Measurements from ENCODE around the gene ADAM8. TPM values are rescaled to one million over a fixed set of nuclear protein-coding genes. Genes with fewer than 3 reads are reported as not detected.

The ADAM8 gene
- total RNA-seq, 2 donors from 2014 or later: 2.3 to 2.8 TPM

DNA sequence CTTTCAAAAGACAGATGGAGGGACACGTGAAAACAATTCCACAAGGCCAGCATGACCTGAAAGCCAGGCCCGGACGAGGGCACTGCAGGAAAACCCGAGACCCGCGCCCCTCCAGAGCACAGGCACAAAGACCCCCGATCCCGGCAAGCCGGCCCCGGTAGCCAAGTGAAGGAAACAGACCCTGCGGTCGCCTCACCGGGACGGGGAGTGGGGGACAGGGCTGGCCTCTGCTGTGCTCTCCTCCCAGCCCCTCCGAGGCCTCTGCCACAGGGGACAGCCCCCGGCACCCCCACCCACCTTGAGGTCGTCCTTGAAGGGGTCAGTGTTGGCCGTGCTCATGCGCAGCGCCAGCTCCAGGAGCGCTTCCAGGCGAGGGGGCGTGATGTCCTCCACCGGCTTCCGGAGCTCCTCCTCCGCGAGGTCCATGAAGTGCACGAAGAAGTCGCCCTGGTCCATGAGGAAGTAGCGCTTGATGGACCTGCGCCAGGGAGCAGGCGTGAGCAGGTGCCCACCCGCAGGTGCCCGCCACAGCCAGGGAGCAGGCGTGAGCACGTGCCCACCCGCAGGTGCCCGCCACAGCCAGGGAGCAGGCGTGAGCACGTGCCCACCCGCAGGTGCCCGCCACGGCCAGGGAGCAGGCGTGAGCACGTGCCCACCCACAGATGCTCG is 11.3 kb upstream of the ADAM8 start:
- ATAC-seq: no peak

DNA sequence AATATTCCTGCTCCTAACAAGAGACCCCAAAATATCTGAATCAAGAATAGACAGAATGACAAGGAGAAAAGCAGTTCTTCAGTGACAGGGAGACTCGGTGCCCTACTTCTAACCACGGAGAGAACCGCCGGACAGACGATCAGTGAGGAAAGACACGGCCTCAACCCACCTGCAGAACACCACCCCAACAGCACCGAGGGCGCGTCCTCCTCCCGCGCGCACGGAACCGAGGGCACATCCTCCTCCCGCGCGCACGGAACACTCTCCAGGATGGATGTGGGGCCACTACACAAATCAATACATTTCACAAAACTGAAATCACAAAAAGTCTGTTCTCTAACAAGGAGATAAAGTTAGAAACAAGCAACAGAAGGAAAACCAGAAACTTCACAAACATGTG is 9.7 kb upstream of the ADAM8 start:
- intact Hi-C loops (cut with DNase I, micrococcal nuclease): no loop called here
- no peak for DNase-seq
- no peak for ATAC-seq

More for the DNA sequence above, 11.3 kb upstream of the ADAM8 start:
- intact Hi-C loops (cut with DNase I, micrococcal nuclease): no loop called here
- no peak for DNase-seq

DNA sequence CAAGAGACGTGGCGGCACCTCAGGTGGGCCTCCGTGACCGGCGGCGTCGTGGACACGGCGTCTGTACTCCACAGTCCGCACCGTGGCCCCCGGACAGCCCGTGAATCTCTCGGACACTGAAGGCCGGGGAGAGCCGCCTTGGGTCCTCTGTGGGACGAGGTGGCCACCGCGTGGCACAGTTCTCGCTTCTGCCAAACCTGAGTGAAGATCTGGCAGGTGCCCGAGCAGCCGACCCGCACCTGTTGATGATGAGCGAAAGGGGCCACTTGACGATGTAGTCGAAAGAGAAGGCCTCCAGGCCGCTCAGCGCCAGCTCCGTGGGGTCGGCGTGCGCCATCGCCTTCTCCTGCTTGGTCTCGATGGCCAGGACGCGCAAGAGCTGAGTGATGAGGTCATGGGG is 8.5 kb upstream of the ADAM8 start:
- intact Hi-C loops (cut with DNase I, micrococcal nuclease): no loop called here
- ATAC-seq (no peak), DNase-seq (no peak)

DNA sequence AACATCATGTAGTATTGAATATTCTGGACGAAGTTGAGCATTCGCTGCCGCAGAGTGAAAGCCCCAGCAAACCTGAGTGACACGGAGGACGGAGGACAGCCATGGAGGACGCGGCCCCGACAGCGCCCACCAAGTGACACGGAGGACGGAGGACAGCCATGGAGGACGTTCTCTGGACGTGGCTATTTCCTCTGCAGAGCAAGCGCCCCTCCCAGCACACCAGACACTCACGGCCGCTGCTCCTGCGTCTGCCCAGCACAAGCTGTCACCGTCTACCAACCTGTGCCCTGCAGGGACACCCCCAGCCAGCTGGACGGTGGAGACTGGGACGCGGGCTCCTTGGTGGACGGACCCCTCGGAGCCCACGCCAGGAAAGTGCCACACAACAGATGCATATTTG is 7.3 kb upstream of the ADAM8 start:
- DNase-seq: no peak
- ATAC-seq: no peak
- intact Hi-C loops (cut with DNase I, micrococcal nuclease): no loop called here

DNA sequence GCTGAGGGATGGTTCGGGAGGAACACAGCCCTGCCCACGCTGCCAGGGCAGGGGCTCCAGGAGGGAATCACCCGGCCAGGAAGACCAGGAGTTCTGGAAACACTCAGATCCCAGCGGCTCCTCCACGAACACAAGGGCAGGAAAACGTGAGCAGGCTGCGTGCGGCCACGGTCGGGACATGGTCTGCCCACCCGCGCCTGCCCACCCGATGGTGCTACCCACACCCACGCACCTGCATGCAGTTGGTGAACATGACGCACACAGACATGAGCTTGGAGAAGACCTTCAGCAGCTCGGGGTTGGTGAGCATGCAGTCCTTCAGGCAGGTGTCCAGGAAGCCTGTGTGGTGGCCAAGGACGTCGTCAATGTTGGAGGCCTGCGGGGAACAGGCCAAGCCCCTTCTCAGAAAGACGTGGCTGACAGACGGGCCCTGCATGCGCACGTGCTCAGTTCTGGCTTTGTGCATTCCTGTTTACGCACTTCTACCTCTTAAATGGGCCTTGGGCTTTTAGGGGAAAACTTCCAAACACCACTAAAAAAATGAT is 6.2 kb upstream of the ADAM8 start:
- ATAC-seq (no peak), DNase-seq (no peak)
- intact Hi-C loops (cut with DNase I, micrococcal nuclease): no loop called here

DNA sequence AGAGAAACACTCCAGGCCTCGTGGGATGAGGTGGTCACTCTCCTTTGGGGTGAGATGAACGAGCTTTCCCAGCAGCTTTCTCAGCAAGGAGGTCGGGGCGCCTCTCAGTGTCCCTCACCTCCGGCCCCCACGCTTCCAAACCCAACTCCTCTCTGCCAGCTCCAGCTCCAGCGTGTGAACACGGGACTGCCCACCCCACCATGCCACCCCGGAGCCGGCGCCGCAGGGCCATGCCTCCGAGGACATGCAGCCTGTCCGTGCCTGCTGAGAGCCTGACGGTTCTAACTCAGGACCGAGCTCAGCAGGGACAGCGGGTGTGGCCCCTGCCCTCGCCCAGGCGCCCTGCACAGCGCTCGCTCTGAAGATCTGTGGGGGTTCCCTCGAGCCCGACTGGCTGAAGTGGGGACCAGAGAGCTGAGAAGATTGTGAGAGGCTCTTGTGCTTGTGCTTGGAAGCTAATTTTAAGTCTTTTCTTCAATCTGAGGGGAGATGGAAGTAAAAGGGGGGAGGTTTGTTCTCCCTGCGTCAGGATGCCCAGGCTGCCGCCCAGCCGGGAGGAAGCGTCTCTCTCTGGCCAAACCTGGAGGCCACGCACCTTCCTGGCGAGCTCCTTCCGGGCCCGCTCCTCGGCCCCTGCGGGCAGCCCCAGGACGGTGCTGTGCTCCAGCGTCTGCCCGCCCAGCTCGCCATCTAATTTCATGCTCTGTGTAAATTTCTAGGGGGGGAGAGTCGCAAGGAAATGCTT is 5.1 kb upstream of the ADAM8 start:
- ATAC-seq (no peak), DNase-seq (no peak)
- intact Hi-C loops (cut with DNase I, micrococcal nuclease): no loop called here

DNA sequence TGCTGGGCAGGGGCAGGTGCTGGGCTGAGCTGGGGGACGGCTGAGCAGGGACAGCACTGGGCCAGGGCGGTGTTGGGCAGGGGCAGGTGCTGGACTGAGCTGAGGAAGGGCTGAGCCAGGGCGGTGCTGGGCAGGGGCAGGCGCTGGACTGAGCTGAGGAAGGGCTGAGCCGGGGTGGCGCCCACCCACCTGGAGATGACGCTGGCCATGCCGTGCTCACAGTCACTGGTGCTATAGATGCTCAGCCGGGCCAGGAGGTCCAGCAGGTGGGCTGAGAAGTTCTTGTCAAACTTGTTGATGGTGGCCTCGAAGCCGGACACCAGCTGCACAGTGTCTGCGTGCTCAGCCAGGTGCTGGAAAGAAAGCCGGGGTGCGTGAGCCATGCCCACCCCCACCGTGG is 4.4 kb upstream of the ADAM8 start:
- DNase-seq (no peak), ATAC-seq (no peak)
- intact Hi-C loops (cut with DNase I, micrococcal nuclease): no loop called here

DNA sequence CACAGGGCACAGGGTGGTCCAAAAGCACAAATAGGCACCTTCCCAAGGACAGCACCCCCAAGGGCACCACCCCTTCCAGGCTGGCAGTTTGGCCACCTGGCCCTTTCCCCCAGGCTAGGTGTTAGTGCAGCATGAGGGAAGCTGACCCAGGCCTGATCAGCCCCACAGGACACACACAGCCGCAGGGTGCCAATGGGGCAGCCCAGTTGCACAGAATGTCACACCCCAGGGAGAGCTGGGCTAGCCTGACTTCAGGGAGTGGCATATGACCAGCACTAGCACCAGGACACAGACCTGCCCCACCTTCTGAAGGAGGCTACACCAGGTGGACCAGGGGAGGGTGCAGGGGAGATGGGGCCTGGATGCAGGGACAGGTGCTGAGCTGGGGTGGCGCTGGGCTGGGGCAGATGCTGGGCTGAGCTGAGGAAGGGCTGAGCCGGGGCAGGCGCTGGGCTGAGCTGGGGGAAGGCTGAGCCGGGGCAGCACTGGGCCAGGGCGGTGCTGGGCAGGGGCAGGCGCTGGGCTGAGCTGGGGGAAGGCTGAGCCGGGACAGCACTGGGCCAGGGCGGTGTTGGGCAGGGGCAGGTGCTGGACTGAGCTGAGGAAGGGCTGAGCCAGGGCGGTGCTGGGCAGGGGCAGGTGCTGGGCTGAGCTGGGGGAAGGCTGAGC is 3.9 kb upstream of the ADAM8 start:
- DNase-seq: no peak
- no peak for ATAC-seq
- intact Hi-C loops (cut with DNase I, micrococcal nuclease): no loop called here

DNA sequence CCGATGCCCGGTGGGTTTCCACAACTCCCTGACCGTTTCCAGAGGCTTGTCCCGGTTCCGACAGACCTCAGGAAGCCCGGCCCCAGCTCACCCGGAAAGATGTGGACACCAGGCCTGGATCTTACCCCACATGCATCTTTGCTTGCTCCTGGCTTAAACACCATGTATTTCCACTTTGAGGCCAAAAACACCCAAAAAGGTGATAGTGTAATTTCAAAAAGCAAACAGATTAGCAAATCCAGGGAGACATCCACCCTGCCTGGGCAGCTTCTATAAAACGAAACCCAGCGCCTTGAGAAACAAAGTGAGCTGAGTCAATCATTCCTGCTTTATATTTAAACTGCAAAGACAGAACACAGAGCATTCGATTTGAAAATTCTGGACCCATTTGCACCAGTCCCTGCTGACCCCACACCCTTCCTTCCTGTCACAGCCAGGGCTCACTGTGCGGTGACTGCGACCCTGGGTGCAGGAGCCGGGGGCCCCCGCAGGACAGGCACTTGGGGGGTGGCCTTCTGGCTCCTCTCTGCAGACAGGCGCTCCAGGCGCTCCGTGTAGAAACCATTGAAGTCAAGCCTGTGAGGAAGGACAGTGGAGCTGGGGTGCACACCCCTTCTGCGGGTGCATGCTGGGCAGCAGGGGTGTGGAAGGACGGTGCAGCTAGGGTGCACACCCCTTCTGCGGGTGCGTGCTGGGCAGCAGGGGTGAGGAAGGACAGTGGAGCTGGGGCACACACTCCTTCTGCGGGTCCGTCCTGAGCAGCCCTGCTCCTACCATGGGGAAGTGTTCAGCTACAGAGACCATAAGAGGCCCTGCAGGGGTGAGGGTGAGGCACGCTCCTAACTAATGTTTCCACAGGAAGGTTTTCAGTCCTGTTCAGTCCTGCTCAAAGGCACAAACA is 2.9 kb upstream of the ADAM8 start:
- ATAC-seq (no peak), DNase-seq (no peak)
- intact Hi-C loops (cut with DNase I, micrococcal nuclease): no loop called here

DNA sequence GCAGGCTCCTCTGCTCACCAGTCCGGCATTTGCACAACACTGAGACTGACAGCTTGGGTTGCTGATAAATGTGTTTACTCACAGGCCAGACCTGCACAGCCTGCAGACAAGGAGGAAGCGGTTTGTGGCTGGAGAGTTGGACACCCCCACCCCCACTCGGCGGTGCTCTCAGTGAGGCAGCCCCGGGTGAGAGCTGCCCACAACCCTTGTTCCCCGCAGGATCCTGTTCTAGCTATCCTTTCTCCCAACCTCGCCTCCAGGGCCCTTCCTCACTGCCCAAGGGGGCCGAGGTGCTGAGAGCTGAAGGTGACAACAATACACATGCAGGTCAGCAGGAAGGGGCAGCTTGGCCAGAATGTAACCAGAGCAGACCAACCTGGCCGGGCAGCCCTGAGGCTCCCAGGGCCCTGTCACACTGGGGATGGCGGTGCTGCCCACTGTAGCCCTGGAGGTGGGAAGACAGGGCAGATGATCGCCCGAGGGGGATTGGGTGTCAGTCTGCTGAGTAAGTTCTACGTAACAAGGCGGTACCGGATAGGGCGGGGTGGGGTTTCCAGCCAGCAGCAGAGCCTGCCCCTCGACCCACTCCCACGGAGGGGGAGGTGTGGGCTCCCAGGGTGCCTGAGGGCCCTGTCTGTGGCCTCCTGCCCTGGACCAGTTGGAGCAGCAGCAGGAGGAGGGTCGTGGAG is 2.1 kb upstream of the ADAM8 start:
- ATAC-seq (peak; percentile 31), DNase-seq (peak; percentile 58 to 67)
- intact Hi-C loops (cut with DNase I, micrococcal nuclease): no loop called here

DNA sequence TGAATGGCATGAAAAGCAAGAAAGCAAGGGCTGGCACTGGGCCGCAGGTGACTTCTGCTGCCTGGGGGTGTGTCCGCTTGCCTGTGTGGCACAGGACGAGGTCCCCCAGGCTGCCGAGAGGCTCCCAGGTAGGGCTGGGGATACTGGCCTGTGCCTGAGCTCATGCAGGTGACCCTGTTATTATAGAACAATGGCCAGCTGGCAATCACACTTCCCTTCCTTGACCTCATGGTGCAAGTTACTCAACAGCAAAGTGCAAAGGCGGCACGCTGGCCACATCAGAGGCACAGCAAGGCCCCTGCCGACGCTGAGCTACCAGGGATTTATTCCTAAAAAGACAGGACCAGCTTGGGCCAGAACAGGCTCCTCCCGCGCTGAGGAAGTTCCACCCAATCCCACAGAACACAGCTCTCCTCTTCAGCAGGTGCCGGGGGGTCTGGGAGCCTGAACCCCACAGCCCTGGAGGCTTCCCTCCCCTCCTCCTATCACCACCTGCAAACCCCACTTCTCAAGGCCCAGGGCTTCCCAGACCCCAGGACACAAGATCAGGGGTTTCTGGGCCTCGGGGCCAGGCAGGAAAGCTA is 1.4 kb upstream of the ADAM8 start:
- DNase-seq (no peak), ATAC-seq (no peak)
- intact Hi-C loops (cut with DNase I, micrococcal nuclease): no loop called here

DNA sequence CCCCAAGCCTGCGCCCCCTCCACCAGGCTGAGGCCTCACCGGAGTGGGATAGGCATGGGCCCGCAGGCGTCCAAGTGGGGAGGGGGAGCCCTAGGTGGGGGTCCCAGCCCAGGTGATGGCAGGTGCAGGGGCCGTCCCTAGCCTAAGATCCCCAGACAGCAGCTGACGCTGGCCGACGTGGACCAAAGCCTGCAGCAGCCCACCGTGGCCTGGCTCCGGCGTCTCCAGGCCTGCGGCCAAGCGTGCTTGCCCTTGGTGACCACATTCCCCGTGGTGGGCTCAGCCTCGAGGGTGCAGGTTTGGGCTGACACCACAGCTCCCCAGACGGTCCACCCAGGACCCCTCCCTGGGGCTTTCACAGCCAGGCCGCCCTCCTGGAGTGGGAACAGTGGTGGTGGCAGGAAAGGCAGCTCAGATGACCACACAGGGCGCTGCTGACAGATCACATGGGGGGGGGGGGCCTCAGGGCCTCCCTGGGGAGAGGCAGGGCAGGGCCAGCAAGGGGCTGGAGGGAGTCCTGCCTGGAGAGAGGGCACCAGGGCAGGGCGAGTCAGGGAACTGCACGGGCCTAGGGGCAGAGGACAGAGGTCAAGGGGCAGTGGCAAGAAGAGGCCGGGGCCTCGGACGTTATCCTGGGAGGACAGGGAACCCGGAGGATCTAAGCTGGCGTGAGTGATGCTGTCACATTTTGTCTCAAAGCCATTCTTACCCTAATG is 767 bp upstream of the ADAM8 start:
- intact Hi-C loops (cut with DNase I, micrococcal nuclease): no loop called here
- DNase-seq: no peak
- no peak for ATAC-seq

DNA sequence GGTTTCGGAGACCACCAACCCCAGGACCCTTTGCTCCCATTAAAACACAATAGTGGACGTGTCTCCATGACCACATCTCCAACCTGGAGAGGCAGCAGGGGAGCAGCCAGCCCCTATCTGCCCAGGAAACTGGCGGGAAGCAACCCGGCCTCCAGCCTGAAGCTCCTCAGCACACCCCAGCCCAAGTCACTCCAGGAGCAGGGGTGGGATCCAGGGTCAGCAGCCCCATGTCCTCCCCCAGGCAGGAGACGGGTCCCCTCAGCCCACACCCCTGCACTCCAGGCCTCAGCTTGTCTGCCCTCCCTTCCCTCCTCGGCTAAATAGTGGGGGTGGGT is 601 bp downstream of the ADAM8 start:
- ATAC-seq (no peak), DNase-seq (no peak)
- intact Hi-C loops (cut with DNase I, micrococcal nuclease): no loop called here

DNA sequence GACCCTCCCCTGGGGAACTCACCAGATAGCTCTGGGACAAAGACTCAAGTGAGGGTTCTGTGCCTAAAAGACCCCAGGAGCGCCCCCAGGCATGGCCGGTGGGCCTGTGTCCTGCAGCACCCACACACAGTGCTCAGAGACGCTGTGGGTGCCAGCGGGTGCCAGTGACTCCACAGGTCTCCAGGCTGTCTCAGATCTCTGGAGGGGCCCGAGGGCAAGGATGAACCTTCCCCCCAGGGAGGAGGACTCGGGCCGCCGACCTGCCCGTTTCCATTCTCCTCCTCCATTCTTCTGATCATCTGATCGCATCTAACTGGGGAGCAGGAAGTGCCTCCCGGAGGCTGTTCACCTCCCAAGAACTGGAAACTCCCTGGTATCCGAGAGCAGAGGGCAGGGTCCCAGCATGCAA is 980 bp downstream of the ADAM8 start:
- ATAC-seq (peak; percentile 7), DNase-seq (no peak)
- intact Hi-C loops (cut with DNase I, micrococcal nuclease): no loop called here

DNA sequence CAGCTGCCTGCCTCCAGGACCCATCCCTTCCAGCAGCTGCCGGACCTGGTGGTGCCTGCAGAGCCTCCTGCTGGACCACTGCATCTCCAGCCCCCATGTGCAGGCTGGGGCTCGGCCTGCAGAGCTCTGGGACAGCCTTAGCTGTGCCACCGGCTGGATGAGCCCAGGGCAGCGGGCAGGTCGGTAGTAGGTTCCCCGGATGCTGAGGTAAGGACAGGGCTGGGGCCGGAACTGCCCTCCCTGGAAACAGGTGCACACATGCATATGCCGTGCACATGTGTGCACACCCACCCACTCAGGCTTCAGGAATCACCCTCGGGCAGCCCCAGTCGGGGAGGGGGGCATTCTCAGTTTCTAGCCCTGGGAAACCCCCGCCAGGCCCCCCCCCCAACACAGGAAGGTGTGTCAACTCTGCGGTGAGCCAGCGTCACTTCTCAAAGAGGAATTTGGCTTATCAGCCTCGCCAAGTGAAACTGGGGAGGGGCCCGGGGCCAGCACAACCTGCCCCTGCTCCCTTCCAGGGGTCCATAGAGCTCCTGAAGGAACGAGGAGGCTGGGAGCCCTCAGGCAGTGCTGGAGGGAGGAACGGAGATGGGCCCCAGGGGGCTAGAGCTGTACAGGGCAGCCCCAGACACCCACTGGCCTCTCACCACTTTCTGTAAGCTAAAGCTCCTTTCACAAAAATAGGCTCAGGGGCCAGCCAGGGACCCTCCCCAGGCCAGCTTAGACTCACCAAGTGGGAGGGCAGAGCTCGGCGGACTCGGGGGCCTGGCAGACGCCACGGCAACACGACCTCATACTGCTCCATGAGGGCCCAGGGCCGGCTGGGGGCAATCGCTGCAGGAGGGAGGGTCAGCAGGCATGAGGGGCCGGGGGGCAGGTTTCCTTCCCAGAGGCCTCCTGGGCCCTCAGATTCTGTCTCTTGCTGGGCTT is 1.7 kb downstream of the ADAM8 start:
- DNase-seq (peak in 1 of 2 donors; percentile 47), ATAC-seq (peak; percentile 21)
- intact Hi-C loops (cut with DNase I, micrococcal nuclease): no loop called here

DNA sequence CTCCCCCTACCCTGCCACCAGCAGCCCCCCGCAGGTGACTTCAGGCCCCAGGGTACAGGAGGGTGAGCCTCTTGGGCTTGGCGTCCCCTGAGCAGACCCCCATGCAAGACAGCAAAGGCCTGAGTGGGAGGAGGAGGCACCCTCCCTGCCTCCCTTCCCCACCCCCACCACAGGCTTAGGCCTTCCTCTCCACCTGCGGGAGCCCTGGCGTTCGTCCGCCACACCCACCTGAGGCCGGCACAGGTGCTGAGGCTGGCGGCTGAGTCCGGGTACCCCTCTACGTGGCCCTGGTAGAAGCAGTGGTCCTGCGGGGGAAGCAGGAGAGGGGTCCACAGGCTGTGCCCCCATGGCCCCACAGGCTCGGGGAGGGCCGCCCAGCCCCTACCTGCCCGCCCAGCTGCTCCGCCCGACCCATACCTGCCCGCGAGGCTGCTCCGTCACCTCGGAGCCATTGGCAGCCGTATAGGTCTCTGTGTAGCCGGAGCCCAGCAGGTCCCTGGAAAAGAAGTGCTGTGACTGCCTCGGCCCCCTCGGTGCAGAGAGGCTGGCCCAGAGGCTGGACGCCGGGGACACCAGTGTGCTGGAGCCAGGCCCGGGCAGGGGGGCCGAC is 3.0 kb downstream of the ADAM8 start:
- intact Hi-C loops (cut with DNase I, micrococcal nuclease): no loop called here
- ATAC-seq (peak; percentile 45), DNase-seq (no peak)

Measured in left colon (tissue), 2 donors.